Right lung (tissue), 10 donors: ENCODE measurements around the gene MB21D2. TPM values are rescaled to one million over a fixed set of nuclear protein-coding genes. Genes with fewer than 3 reads are reported as not detected.
"Not testable (repeated sequence)": the region's sequence is repeated elsewhere in the genome, so short reads cannot be mapped to it uniquely, and the experiment has no call there.

ENCODE experiments used
- DNase-seq, 2 donors: peaks; one replicate each; pipeline ENCODE4 v3.0.0-alpha.2; 2013
- long read RNA-seq, 8 donors: transcript quantifications; one replicate each; lab custom pipeline, GENCODE V29; 2026
- polyA plus RNA-seq, 5 donors: library from polyadenylated mRNA; unstranded; fragments of 120-200 nt; gene quantifications; one replicate each; pipeline versions ENCODE4 v1.2.1 to v1.2.3, GENCODE V29; 2013; ENCODE audit warnings: inconsistent platforms in 1 of 5, low replicate concordance in 1 of 5; ENCODE audit not compliant: insufficient read length in 5 of 5, insufficient read depth in 1 of 5

MB21D2 gene
- 1 to 10 TPM; 5.2 to 6.7 (median 6.6) TPM for polyA plus RNA-seq
- long read RNA-seq, donor 1, partial matches to known transcripts, result 0 of 2 reads
- long read RNA-seq, donor 1, other reads (novel, unspliced or antisense), result 0 of 2 reads
- long read RNA-seq, donor 2, partial matches to known transcripts, result 0 of 1 reads
- long read RNA-seq, donor 2, other reads (novel, unspliced or antisense), result 0 of 1 reads
- long read RNA-seq, donor 3, partial matches to known transcripts, result 0 of 1 reads
- long read RNA-seq, donor 3, other reads (novel, unspliced or antisense), result 0 of 1 reads
- long read RNA-seq, donor 4, result 0 reads
- long read RNA-seq, donor 5, partial matches to known transcripts, result 0 of 4 reads
- long read RNA-seq, donor 5, other reads (novel, unspliced or antisense), result 0 of 4 reads
- long read RNA-seq, donor 6, partial matches to known transcripts, result 0 of 3 reads
- long read RNA-seq, donor 6, other reads (novel, unspliced or antisense), result 0 of 3 reads
- long read RNA-seq, donor 7, transcript MB21D2-201 (2 exons, 3,368 nt), result major isoform, 5 of 5 reads
- long read RNA-seq, donor 7, partial matches to known transcripts, result 0 of 5 reads
- long read RNA-seq, donor 7, other reads (novel, unspliced or antisense), result 0 of 5 reads
- long read RNA-seq, donor 8, partial matches to known transcripts, result 0 of 3 reads
- long read RNA-seq, donor 8, other reads (novel, unspliced or antisense), result 0 of 3 reads

GRCh38 chr3:192917404-192918274 is at the start of gene MB21D2:
Gene MB21D2 (minus strand): TSS chr3:192917856. CDS start chr3:192917840, 16 bp downstream.
- peak; percentile 80 to 83 for DNase-seq

GRCh38 chr3:192964959-192965719 is 47.5 kb upstream of the MB21D2 start:
- not testable (repeated sequence) for DNase-seq

GRCh38 chr3:192959773-192960172 is 42.1 kb upstream of the MB21D2 start:
- DNase-seq, result no peak

GRCh38 chr3:192958219-192958872 is 40.7 kb upstream of the MB21D2 start:
- DNase-seq, result no peak

GRCh38 chr3:192957441-192958021 is 39.9 kb upstream of the MB21D2 start:
- DNase-seq, result peak; percentile 11 to 51

GRCh38 chr3:192953926-192954325 is 36.3 kb upstream of the MB21D2 start:
- no peak for DNase-seq

- no peak for DNase-seq
These were observed 29.8 kb upstream of the MB21D2 start for GRCh38 chr3:192947421-192947820.

- DNase-seq, result no peak
These were observed 25.7 kb upstream of the MB21D2 start for GRCh38 chr3:192943393-192943792.

GRCh38 chr3:192942625-192943024 is 25.0 kb upstream of the MB21D2 start:
- DNase-seq, result no peak

GRCh38 chr3:192940129-192940528 is 22.5 kb upstream of the MB21D2 start:
- DNase-seq, result no peak

- no peak for DNase-seq
These were observed 17.8 kb upstream of the MB21D2 start for GRCh38 chr3:192935441-192935840.

- no peak for DNase-seq
These were observed 16.3 kb upstream of the MB21D2 start for GRCh38 chr3:192933779-192934460.

- DNase-seq, result no peak
These were observed 15.6 kb upstream of the MB21D2 start for GRCh38 chr3:192933259-192933658.

- no peak for DNase-seq
These were observed 14.2 kb upstream of the MB21D2 start for GRCh38 chr3:192931825-192932224.

- no peak for DNase-seq
These were observed 12.9 kb upstream of the MB21D2 start for GRCh38 chr3:192930577-192930976.

- DNase-seq, result no peak
These were observed 12.3 kb upstream of the MB21D2 start for GRCh38 chr3:192929755-192930547.

GRCh38 chr3:192929146-192929545 is 11.5 kb upstream of the MB21D2 start:
- no peak for DNase-seq

- no peak for DNase-seq
These were observed 11.1 kb upstream of the MB21D2 start for GRCh38 chr3:192928720-192929119.

- no peak for DNase-seq
These were observed 10.4 kb upstream of the MB21D2 start for GRCh38 chr3:192928016-192928415.
